Hepatocyte (in vitro differentiated cells): ENCODE results near the gene DCST2.

ENCODE experiments used
- CTCF ChIP-seq: fragments of 200-600 bp; sonication (generic); IDR thresholded peaks from 2 replicates; pipeline ENCODE4 v1.5.1; 2016; ENCODE audit warnings: antibody characterized with exemption, mild to moderate bottlenecking; ENCODE audit not compliant: poor library complexity
- EZH2 ChIP-seq: fragments of 200-600 bp; sonication (generic); IDR thresholded peaks from 2 replicates; pipeline ENCODE4 v1.6.1; 2016; ENCODE audit warnings: antibody characterized with exemption, mild to moderate bottlenecking, borderline replicate concordance
- EZH2phosphoT487 ChIP-seq: fragments of 200-600 bp; sonication (generic); IDR thresholded peaks from one replicate; pipeline ENCODE4 v1.6.1; 2018; ENCODE audit warnings: antibody characterized with exemption, mild to moderate bottlenecking, low read depth, moderate library complexity; ENCODE audit not compliant: unreplicated experiment, severe bottlenecking

- TF ChIP-seq CTCF (no peak), EZH2phosphoT487 (no peak), EZH2 (no peak)
These were observed 10.8 kb upstream of the DCST2 start for GRCh38 chr1:155044365-155044764.
